Inflammatory macrophage treated with lipopolysaccharide for 1 hour (primary cell): Measurements from ENCODE around the gene DUS1L.

Source experiments
- DNase-seq, 2 donors: peaks; one replicate each; pipeline ENCODE4 v3.0.0-alpha.2; 2020 to 2022

The DUS1L gene

DNA sequence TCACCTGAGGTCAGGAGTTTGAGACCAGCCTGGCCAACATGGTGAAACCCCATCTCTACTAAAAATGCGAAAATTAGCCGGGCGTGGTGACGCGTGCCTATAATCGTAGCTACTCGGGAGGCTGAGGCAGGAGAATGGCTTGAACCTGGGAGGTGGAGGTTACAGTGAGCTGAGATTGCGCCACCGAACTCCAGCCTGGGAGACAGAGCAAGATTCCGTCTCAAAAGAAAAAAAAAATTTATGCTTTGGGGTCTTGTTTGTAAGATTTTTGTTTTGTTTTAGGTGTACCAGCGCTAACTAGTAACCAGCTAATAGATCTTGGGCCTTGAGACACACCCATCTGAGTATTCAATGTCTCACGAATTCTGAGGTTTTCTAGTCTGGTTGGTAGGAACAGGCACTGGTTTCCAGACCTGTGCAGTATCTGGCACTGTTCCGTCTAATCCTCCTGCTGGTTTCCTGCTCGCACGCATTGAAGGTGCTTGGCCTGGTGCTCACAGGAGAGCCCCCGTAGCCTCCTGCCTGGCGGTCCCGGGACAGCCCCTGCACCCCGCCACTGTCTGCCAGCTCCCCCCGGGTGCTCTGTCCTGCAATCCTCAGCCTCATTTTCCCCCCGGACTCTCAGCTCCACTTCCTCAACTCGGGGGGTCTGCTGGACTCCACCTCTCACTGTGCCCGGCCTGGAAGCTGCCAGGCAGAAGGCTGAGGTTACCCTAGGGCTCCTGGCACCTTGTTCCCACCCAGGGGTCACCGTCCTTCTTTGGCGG is 10.6 kb upstream of the DUS1L start:
- no peak for DNase-seq

DNA sequence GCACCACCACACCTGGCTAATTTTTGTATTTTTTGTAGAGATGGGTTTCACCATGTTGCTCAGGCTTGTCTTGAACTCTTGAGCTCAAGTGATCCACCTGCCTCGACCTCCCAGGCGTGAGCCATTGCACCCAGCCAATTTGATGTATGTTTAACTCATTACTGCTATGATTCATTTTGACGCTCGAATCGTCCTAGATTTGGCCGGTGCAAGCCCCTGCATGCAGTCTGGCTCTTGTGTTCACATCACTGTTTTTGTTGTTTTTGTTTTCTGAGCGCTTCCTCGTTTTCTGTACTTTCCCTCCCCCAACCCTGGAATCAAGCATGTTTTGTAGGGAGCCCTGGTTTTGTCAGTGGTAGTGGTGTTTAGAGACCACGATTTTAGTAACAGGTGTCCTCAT is 7.8 kb upstream of the DUS1L start:
- no peak for DNase-seq

DNA sequence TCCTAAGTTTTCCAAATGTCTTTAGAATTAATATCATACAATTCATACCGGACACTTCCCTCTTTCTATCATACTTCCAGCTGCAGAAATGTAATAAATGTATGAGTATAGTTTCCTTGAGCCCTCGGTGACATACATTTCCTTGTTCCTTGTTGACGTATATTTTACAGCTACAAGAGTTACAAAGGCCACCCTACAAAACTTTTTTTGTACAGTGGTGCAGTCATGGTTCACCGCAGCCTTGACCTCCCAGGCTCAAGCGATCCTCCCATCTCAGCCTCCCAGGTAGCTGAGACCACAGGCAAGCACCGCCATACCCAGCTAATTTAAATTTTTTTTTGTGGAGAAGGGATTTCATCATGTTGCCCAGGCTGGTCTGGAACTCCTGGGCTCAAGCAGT is 7.2 kb upstream of the DUS1L start:
- no peak for DNase-seq

DNA sequence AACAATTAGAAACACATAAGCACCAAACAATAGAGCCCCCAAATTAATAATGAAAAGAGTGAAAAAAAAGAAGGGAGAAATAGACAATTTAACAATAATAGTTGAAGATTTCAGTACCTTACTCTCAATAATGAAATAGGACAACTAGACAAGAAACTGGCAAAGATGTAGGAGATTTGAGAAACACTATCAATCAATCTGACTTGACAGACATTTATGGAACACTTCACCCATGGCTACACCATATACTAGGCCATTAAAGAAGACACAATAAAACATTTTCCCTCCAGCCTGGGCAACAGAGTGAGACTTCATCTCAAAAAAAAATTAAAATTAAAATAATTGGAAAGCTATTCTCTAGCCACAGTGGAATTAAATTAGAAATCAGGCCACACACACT is 5.0 kb upstream of the DUS1L start:
- DNase-seq, result no peak

DNA sequence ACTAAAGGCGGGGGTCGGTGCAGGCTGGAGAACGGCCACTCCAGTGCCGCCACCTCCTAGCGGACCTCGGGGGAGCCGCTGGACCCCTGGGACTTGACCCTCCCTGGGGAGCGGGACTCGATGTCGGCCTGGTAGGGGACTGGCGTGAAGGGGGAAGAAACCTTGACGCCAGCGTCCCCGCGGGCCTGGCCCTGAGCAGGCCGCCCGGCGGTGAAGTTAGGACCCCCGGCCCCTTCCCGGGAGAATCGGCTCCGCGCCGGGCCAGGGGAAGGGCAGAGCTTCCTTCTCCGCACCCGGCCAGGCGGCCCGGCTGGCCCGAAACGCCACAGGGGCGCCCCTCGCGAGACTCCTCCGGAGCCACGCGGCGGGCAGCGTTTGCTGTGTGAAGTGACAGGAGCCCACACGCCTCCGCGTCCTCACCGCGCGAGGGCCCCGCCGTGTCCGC is 389 bp downstream of the DUS1L start:
- peak; percentile 18 to 21 for DNase-seq

DNA sequence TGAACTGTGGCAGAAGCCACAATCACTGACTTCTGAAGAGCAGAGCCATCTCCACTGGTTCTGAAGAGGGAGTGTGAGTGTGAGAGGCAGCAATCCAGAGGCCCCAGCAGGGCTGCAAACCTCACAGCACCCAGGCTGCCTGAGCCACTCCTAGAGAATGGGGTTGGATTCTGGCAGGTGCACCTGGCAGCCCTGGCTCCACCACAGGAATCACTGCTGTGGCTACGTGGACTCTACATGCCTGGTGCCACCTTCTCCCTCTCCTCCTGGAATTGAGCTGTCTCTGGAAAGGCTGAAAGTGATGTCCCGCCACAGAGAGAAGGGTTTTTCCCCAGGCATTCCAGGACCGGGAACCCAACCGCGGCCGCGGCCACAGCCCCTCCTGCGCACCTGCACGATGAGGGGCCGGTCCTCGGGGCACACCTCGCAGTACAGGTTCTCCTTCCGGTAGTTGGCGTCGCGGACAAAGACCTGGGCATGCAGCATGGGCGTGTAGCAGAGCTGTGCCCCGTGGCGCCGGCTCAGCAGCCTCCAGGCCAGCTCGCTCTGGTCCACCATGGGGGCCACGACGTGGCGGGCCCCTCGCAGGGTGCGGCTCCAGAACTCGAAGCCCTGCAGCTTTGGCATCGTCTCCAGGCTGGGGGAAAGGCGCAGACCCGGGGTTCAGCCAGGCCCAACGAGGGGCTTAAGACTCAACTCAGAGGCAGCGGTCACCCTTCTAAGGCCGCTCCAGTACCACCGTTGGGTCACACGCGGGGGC is 991 bp downstream of the DUS1L start:
- DNase-seq, result no peak

DNA sequence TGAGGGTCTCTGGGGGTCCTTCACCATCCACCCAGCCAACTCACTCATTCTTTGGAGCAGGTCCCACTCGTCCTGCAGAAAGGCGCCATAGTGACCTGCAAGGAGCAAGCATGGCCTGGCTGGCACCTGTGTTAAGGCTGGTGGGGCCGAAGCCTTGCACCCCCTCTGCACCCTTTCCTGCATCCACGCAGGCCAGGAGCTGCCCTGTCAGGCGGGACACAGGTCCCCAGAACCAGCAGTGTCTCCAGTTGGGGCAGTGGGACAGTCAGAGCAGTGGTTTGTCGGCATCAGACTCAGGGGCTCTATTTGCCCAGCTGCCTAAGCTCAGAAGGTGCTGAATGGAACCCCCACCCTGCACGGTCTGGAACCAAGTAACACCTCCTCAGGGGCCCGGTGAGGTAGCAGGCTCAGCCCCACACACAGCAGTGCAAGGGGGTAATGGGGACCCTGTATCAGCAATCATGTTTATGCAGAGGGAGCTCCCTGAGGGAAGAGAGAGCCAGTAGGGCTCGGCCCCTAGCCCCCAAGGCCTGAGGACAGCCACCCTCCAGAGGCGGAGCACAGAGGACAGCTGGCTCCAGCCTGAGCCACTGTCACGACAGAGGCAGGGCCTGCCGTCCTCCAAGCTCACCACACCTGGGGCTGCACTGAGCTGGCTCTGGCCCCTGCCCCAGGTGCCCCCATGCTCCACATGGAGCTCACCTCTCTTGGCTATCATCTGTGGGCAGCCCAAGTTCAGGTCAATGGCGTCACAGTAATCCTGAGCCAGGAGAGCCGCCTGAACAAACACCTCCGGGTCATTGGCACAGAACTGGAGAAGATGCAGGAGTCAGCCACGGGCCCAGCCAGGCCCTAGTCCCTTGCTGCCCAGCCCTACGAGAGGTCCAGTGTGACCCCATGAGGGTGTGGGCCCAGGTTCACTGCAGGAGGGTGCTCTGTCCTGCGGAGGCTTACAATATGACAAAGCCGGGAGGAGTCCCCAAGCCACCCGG is 1.9 kb downstream of the DUS1L start:
- DNase-seq, result no peak

DNA sequence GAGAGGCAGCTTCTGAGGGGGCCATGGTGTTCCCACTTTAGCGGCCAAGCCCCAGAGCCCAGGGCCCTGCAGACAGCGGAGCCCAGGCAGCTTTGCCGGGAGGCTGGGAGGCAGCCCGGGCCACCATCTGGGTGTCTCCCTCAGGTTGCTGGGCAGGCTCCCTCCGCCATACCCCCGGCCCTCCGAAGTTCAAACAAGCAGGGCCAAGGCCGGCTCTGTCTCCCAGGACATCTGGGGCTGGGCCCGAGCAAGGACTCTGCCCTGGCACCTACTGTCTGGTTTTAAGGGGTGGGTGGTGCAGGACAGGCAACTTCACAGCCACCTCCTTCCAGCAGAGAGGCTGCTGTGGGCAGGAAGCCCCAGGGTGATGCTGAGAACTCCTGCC is 2.6 kb downstream of the DUS1L start:
- no peak for DNase-seq

DNA sequence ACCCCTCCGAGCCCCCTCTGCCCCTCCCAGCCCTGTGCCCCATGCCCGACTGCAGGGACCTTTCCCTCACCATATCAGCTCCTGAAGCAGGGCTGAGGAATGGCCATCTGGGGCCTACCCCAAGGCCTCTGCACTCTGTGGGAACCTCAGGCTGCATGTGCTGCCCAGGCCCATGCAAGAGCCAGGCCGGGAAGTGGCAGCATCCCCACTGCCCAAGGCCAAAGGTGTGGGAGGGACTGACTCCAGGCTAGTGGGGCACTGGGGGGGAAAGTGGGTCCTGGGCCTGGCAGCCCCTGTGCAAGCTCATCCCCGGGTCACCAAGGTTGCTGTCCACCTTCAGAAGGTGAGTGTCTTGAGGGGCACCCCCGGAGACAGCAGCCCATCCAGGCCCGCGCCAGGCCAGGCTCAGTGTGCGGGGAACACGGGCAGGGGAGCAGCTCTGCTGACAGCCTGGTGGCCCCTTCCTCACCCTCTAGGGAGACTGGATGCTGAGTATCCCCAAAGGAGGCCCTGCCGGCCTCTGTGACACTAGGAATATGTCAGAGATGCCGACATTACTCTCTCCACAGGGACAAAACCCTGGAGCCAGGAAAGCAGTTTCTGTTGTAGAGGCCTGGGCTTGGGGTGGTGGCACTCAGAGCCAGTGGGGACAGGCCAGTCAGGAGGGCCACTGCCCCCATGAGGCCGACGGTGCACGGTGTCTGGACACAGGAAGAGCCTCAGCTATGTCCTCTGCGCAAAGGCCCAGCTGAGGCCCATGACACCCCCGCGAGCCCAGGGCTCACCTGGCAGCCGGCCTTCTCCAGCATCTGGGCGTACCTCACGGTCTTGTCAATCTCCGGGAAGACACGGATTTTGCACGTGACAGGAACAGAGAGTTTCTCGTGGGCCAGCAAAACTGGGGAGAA is 3.3 kb downstream of the DUS1L start:
- DNase-seq, result no peak

DNA sequence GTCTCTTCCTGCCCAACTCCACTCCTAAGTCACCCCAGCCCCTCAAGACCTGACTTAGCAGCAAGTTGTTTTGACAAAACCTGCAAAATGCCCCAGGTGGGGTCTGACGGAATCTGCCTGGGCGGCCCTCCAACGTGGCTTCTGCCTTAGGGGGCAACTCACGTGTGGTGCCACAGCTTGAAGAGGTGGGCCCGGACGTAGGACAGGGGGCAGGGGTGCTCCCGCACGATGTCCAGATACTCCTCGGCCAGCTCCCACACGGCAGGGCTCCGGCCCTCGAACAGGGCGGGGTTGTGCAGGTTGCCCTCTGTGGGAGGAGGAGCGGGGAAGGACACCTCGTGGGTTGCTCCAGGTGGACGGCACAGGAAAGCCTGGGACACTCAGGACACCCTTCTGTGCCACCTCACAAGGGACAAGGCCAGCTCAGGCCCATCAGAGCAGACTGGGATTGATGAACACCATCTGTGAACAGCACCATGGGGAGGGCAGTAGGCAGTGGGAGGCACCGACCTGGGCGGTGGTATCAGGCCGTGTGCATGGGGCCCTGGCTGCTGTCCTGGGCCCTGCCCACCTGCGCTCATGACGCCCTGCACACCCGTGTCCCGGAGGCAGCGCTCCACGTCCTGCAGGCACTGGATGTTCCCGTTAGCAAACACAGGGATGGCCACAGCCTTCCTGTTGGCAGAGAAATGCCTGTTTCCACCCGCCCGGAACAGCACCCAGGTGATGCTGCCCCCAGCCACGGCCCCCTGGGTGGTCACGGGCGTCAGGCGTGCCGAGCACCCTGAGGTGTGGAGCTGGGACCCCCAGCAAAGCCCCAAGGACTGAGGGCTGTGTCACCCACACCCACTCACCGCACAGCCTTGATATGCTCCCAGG is 4.3 kb downstream of the DUS1L start:
- no peak for DNase-seq

DNA sequence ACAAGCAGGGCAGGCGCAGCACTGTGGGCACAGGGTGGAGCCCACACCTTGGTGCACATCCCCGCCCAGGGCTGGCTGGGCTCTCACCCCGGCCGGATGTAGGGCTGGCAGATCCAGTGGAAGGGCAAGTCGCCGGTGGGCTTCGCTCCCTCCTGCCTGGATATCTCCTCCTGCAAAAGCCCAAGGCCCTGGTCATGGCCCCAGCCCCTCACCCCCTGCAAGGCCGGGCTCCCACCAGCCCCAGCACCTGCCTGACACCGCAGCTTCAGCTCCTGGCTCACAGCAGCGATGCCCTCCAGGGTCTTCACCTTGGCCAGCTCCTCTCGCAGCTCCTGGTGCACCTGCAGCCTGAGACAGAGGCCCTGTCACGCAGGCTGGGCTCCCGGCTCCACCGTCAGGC is 5.0 kb downstream of the DUS1L start:
- no peak for DNase-seq

DNA sequence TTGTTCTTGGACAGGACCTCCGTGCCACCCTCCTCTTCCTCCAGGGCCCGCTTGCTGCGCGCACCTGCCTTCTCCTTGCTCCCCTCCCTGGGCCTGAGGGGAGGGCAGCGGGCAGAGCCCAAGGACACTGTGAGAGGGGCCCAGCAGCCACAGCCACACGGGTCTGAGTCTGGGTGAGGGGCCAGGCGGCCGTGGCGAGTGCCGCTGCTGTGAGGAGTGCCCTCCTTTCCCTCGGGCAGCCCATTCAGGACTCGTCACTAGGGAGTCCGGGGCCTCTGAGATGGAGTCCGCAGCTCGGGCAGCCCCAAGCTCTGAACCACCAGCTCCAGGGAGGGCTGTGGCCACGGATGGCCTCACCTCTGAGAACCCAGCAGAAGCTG is 5.6 kb downstream of the DUS1L start:
- DNase-seq, result no peak

DNA sequence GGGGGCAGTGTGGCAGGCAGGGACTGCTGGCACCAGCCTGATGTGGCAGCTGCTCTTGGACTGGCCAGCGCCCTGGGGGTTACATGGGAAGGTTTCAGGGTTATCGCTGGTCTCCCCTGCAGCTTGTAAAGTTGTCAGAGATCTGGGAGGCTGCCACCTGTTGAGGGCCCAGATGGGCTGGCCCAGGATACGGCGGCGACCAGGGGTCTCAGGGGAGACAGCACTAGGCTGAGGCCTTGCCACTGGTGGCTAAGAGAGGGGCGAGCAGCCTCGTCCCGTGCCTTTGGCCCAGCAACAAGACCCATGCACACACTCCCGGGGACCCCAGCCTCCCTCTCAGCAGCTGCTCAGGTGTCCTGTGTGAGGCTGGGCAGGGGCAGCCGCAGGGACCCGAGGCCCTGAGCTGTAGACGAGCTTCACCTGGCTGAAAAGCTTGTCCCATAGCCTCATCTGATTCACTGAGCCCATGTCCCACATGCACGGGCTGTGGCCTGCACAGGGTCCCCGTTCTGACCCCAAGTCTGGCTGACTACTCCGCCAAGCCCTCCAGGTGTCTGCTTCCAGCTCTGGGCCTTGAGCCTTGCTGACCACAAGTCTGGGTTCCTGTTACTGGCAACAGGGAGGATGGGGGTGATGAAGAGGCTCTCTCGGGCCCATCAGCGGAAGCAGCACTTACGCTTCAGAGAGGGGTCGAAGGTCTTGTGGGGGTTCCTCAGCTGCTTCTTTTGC is 6.2 kb downstream of the DUS1L start:
- no peak for DNase-seq

DNA sequence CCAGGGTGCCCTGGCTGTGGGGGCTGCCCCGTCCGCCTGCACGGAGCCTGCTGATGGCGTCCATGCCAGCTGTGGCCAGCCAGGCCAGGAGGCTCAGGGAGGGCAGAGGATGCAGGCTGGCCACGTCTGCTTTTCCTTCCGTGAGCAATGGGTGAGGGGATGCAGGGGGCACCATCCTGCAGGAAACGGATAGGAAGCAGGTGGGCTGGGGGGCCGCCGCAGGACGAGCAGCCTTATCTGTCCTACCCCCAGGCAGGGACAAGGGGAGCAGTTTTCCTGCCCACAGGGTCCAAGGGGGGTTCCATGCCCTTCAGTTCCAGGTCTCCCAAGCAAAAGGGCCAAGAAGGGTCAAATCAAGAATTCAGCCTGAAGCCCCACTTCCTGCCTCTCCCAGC is 6.8 kb downstream of the DUS1L start:
- no peak for DNase-seq

DNA sequence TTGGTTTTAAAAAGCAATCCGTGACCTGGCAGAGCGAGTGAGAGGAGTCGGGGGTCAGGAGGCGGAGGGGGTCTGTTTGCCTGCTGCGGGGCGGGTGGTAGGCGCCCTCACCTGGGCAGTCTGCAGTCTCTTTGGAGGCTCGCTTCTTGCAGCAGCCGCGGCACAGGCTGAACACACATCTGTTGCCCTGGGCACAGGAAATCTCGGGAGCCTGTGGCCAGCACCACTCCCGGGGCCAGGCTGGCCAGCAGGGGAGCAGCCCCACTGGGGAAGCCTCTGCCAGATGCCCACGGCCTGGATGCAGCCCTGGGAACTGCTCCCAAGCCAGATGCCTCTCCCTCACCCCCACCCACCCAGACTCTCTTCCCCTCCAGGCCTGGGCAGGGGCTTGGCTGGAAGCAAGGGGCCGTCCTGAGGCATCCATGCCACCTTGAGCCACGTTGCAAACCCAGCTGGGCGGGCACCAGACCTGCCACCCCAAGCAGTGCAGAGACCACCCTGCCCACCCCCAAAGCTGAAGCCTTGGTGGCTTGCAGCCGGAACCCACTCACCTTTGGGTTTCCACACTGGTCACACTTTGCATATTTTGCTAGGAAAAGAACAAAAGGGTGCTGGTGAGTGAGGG is 7.3 kb downstream of the DUS1L start:
- DNase-seq, result no peak

DNA sequence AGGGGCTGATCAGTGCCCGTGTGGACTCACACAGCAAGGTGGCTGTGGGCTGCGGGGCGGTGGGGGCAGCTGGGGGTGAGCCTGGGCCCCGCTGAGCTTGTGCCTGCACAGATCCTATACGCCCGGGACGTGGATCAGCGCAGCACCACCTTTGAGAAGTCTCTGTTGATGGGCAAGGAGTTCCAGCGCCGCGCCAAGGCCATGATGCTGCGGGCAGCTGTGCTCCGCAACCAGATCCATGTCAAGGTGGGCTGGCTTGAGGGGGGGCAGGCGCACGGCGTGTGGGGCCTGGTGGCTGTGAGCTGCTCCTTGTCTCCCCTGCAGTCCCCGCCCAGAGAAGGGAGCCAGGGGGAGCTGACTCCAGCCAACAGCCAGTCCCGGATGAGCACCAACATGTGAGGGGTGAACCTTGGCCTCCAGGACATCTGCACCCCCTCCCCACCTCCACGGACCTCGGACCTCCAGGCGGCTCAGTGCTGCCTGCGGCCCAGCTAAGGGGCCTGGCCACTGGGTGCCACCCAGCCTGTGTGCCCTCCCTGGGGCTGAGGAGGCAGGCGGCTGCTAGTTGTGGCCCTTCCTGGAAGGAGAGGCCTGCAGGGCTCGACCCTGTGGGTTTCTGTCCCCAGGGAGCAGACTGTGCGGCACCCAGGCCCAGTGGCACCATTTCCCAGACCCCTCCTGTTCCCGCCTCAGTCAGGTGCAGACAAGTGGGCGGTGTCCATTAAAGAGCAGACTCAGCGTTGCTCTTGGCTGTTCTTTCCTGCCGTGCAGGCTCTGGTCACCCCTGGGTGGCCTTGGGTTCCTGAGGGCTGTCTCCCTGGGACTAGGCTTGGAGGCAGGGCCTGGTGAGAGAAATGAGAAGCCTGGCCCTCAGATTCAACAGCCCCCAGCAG is 8.6 kb downstream of the DUS1L start:
- no peak for DNase-seq

DNA sequence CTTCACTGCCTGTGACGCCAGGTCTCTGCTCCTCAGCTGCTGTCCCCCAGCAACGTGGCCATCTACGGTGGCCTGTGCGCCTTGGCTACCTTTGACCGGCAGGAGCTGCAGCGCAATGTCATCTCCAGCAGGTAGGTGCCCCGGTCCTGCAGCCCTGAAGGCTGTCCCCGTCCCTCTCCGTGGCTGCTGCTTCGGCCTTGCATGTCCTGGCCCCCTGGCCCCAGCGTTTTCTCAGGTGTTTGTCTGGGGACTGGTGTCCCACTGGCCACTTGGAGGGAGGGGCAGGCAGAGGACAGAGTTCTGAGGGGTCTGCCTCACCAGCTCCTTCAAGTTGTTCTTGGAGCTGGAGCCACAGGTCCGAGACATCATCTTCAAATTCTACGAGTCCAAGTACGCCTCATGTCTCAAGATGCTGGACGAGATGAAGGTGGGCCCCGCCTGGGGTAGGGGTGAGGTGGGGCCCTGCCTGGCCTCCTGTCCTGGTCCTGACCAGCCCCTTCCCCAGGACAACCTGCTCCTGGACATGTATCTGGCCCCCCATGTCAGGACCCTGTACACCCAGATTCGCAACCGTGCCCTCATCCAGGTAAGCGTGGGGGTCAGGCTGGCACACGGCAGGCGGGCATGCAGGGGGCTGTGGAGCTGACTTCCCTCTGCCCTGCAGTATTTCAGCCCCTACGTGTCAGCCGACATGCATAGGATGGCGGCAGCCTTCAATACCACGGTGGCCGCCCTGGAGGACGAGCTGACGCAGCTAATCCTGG is 9.5 kb downstream of the DUS1L start:
- no peak for DNase-seq
